ENCODE results near the gene ANTXR1. TPM values are rescaled to one million over a fixed set of nuclear protein-coding genes. Genes with fewer than 3 reads are reported as not detected.

The ANTXR1 gene
- total RNA-seq, 1 donor from 2014 or later, result not detected

DNA sequence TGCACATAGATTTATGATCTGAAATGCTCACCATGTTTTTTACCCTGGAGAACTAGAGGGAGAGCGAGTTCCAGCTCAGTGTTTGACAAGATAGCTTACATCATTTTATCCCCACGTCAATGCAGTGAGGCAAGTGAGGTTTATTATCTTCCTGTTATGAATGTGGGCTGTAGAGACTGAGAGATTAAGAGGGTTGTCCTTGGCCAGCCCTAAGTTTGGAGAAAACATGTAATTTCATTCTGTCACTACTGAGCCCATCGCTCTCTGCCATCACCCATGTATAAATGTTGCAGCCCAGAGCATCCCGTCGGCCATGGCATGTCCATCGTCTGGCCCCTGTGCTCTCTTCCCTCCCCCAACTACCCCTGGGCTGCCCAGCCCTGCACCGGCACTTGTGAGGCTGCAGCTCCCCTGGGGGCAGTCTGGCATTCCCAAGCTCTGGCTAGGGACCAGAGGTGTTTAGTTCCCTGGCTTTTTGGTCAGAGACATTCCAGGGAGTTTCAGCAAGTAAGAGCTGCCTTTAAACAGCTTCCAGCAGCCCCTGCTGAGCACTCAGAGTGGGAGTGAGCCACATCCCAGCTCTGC is 136.7 kb downstream of the ANTXR1 start:
- Mint-ChIP-seq H3K27ac (no peak overlapping the region), H3K36me3 (ENCODE audit: low read depth) (no peaks in the 10 kb centered on the region), H3K4me1 (no peaks in the 10 kb centered on the region), H3K9me3 (no peaks in the 10 kb centered on the region), H3K4me3 (no peak overlapping the region), H3K27me3 (peaks cover 16% of the 10 kb centered on the region)
- no peak for DNase-seq
- intact Hi-C loops (cut with micrococcal nuclease), result no loop called here
- TF ChIP-seq CTCF (IDR thresholded peaks at IDR 0.05), result no peak
- ChIA-PET POLR2A (no interaction called here), CTCF (no interaction called here)
- ATAC-seq (ENCODE audit: low read depth), result no peak

- no peak overlapping the region for H3K4me3 Mint-ChIP-seq
- H3K27me3 Mint-ChIP-seq, result peaks cover 16% of the 10 kb centered on the region
- H3K36me3 Mint-ChIP-seq (ENCODE audit: low read depth), result no peaks in the 10 kb centered on the region
- H3K4me1 Mint-ChIP-seq, result no peaks in the 10 kb centered on the region
- ATAC-seq (ENCODE audit: low read depth) (no peak), DNase-seq (no peak)
- POLR2A ChIA-PET, result no interaction called here
- TF ChIP-seq CTCF (IDR thresholded peaks at IDR 0.05), result no peak
- no peak overlapping the region for H3K27ac Mint-ChIP-seq
- no peaks in the 10 kb centered on the region for H3K9me3 Mint-ChIP-seq
- intact Hi-C loops (cut with micrococcal nuclease), result no loop called here
- CTCF ChIA-PET, result no interaction called here
Observed at GRCh38 chr2:69151931-69152330, 139.0 kb downstream of the ANTXR1 start.

DNA sequence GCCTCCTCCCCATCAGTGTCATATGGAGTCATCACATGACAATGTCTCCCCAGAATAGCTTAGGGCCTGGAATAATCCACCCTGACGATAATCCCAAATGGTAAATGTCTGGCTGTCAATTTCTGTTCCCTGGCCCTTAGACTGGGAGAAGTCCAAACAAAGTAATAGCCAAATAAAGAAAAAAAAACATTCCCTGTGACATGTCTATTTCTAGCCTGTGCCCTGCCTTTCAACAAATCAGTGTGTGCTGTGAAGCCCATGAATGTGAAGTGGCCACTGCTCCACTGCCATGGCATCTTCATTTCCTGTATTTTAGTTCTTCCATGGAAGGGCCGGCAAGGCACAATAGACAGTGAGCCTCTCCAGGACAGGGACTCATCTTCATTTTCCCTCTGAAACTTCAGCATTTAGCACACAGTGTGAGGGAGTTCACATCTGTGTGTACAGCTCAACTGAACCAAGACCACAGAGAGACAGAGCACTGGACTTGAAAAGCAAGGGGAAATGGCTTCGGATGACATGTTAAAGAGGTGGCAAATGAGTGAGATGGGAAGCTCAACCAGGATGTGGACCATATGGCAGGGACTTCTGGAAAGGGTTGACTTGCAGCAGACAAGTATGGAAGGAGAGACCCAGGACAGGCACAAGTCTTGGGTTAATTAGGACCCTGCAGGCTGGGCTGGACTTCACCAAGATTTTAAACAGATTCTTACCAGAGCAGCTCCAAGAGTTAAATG is 140.0 kb downstream of the ANTXR1 start:
- TF ChIP-seq CTCF (IDR thresholded peaks at IDR 0.05), result no peak
- CTCF ChIA-PET, result no interaction called here
- POLR2A ChIA-PET, result no interaction called here
- H3K27me3 Mint-ChIP-seq, result peaks cover 16% of the 10 kb centered on the region
- no peak for DNase-seq
- no peak overlapping the region for H3K4me3 Mint-ChIP-seq
- H3K36me3 Mint-ChIP-seq (ENCODE audit: low read depth), result no peaks in the 10 kb centered on the region
- intact Hi-C loops (cut with micrococcal nuclease), result no loop called here
- no peak overlapping the region for H3K27ac Mint-ChIP-seq
- H3K4me1 Mint-ChIP-seq, result no peaks in the 10 kb centered on the region
- ATAC-seq (ENCODE audit: low read depth), result no peak
- H3K9me3 Mint-ChIP-seq, result no peaks in the 10 kb centered on the region

GRCh38 chr2:69154106-69154505 is 141.1 kb downstream of the ANTXR1 start:
- Mint-ChIP-seq H3K27me3 (peaks cover 13% of the 10 kb centered on the region), H3K36me3 (ENCODE audit: low read depth) (no peaks in the 10 kb centered on the region), H3K27ac (no peak overlapping the region), H3K9me3 (no peaks in the 10 kb centered on the region), H3K4me1 (no peaks in the 10 kb centered on the region), H3K4me3 (no peak overlapping the region)
- no peak for TF ChIP-seq CTCF (IDR thresholded peaks at IDR 0.05)
- intact Hi-C loops (cut with micrococcal nuclease), result no loop called here
- DNase-seq, result no peak
- POLR2A ChIA-PET, result no interaction called here
- no peak for ATAC-seq (ENCODE audit: low read depth)
- CTCF ChIA-PET, result no interaction called here

DNA sequence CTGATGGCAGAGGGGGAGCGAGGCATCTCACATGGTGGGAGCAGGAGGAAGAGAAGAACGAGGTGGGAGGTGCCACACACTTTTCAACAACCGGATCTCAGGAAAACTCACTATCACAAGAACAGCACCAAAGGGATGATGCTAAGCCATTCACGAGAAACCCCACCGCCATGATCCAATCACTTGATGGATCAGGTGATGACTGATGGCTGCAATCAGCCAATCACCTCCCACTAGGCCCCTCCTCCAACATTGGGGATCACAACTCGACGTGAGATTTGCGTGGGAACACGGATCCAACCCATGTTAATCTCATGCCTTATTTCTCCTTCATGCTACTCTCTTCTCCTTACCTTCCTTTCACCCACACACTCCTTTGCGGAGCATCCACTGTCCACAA is 143.6 kb downstream of the ANTXR1 start:
- CTCF ChIA-PET, result no interaction called here
- intact Hi-C loops (cut with micrococcal nuclease), result no loop called here

More for the DNA sequence above, 143.6 kb downstream of the ANTXR1 start:
- Mint-ChIP-seq H3K4me3 (no peak overlapping the region), H3K36me3 (ENCODE audit: low read depth) (no peaks in the 10 kb centered on the region), H3K9me3 (no peaks in the 10 kb centered on the region), H3K27me3 (peaks cover 11% of the 10 kb centered on the region), H3K4me1 (no peaks in the 10 kb centered on the region), H3K27ac (no peak overlapping the region)
- DNase-seq (no peak), ATAC-seq (ENCODE audit: low read depth) (no peak)
- no peak for TF ChIP-seq CTCF (IDR thresholded peaks at IDR 0.05)
- POLR2A ChIA-PET, result no interaction called here

Measured in activated B cell treated with CpG ODN at 0.5 μM for 24 hours (primary cell).